K562 (cell line): ENCODE data around the gene C7orf57. TPM values are rescaled to one million over a fixed set of nuclear protein-coding genes. Genes with fewer than 3 reads are reported as not detected.

Experiments used
- ATAC-seq: fragments of 200-7000 bp; cut with Tn5 transposase; 3 replicates; pipeline ENCODE4 v1.9.1; 2020; ENCODE audit warnings: moderate library complexity
- BruUV-seq: library from RNA; stranded (reverse); fragments of 400-500 nt; replicated peaks from 2 replicates; lab custom pipeline; 2021; lab: Mats Ljungman, UMichigan
- CTCF ChIA-PET: fragments of 300-600 bp; formaldehyde crosslinking; extraction: SDS; loops from one replicate; lab custom pipeline; 2021; ENCODE audit warnings: low intra/inter-chr PET ratio; lab: Yijun Ruan, JAX
- POLR2A ChIA-PET: fragments of 300-600, 350-650 bp; sonication (Branson Sonifier 250); formaldehyde crosslinking; extraction: SDS; loops from one replicate; lab custom pipeline; 2021; ENCODE audit warnings: antibody characterized with exemption, inconsistent platforms; lab: Yijun Ruan, JAX
- DNase-seq, 4 experiments: peaks; one replicate each; pipeline versions ENCODE4 v3.0.0 to v3.0.0-alpha.2; 2011 to 2018; ENCODE audit warnings: low spot score in 3 of 4, mixed read lengths in 3 of 4; ENCODE audit errors: extremely low read depth in 1 of 4
- FAIRE-seq: peaks from 2 replicates; lab custom pipeline; 2011; peaks lifted over from hg19 to GRCh38; lab: Jason Lieb, UNC
- H2AFZ ChIP-seq: 2 replicates; pipeline ENCODE4 v1.6.0; 2011; ENCODE audit warnings: low read depth, low read length, control low read depth, inconsistent platforms
- H3K27ac ChIP-seq: fragments of 200-600 bp; 3 replicates; pipeline ENCODE4 v1.8.0; 2011; ENCODE audit warnings: low read depth, mild to moderate bottlenecking, control low read depth, inconsistent platforms, low read length, moderate library complexity, mixed read lengths; ENCODE audit errors: extremely low read depth
- H3K27me3 ChIP-seq, 2 experiments: fragments of 300-600 bp in 1 of 2; 2 replicates in 1 of 2; 3 replicates in 1 of 2; pipeline versions ENCODE4 v1.6.0 to v1.8.0; 2011; ENCODE audit warnings: inconsistent platforms in 2 of 2, low read length in 2 of 2, mild to moderate bottlenecking in 1 of 2, mixed read lengths in 1 of 2, moderate library complexity in 1 of 2; ENCODE audit not compliant: control insufficient read depth in 2 of 2, insufficient read depth in 2 of 2
- H3K36me3 ChIP-seq: fragments of 300-600 bp; 3 replicates; pipeline ENCODE4 v1.8.0; 2011; ENCODE audit warnings: mild to moderate bottlenecking, low read length, inconsistent platforms; ENCODE audit not compliant: control insufficient read depth, insufficient read depth
- H3K4me1 ChIP-seq, 2 experiments: fragments of 200-600 bp in 1 of 2; replicated peaks in 1 of 2; 2 replicates in 1 of 2; 3 replicates in 1 of 2; pipeline versions ENCODE4 v1.5.1 to v1.8.0; 2011; ENCODE audit warnings: inconsistent platforms in 2 of 2, low read length in 2 of 2, mild to moderate bottlenecking in 1 of 2, mixed read lengths in 1 of 2, moderate library complexity in 1 of 2; ENCODE audit not compliant: control insufficient read depth in 2 of 2, insufficient read depth in 2 of 2
- H3K4me2 ChIP-seq: 2 replicates; pipeline ENCODE4 v1.6.1; 2011; ENCODE audit warnings: low read length, control low read depth, inconsistent platforms, mixed read lengths; ENCODE audit not compliant: insufficient read depth
- H3K4me3 ChIP-seq: fragments of 200-600 bp; sonication (generic), shearing (Covaris generic); 2 replicates; pipeline ENCODE4 v1.5.1; 2016; ENCODE audit warnings: control low read depth, inconsistent platforms
- H3K79me2 ChIP-seq: fragments of 200-600 bp; 3 replicates; pipeline ENCODE4 v1.8.0; 2011; ENCODE audit warnings: low read length, inconsistent platforms; ENCODE audit not compliant: control insufficient read depth, insufficient read depth
- H3K9ac ChIP-seq, 2 experiments: 2 replicates each; pipeline versions ENCODE4 v1.6.0 to v1.6.1; 2011; ENCODE audit warnings: low read depth in 2 of 2, low read length in 2 of 2, control low read depth in 1 of 2, inconsistent platforms in 1 of 2, mild to moderate bottlenecking in 1 of 2, mixed read lengths in 1 of 2; ENCODE audit not compliant: insufficient read depth in 1 of 2
- H3K9me1 ChIP-seq: one replicate; pipeline ENCODE4 v1.6.0; 2011; ENCODE audit warnings: inconsistent platforms, mild to moderate bottlenecking, low read length, moderate library complexity; ENCODE audit not compliant: control insufficient read depth, insufficient read depth
- H3K9me3 ChIP-seq: replicated peaks from 2 replicates; pipeline ENCODE4 v1.5.1; 2011; ENCODE audit warnings: low read depth, low read length, inconsistent platforms; ENCODE audit not compliant: control insufficient read depth, insufficient read depth
- H4K20me1 ChIP-seq: replicated peaks from 2 replicates; pipeline ENCODE4 v1.6.1; 2011; ENCODE audit warnings: low read length, inconsistent platforms, mixed read lengths; ENCODE audit not compliant: control insufficient read depth, insufficient read depth
- HOMEZ ChIP-seq: fragments of 250-450 bp; sonication (Bioruptor Pico); IDR thresholded peaks from 2 replicates; pipeline ENCODE4 v1.4.0; 2020; ENCODE audit warnings: mild to moderate bottlenecking, moderate library complexity
- PPARD ChIP-seq: fragments of 250-450 bp; sonication (Bioruptor Pico); IDR thresholded peaks from 2 replicates; pipeline ENCODE4 v1.8.0; 2022; ENCODE audit warnings: inconsistent platforms, mild to moderate bottlenecking, moderate library complexity
- XRCC3 ChIP-seq: fragments of 450-650 bp; IDR thresholded peaks from 2 replicates; pipeline ENCODE4 v1.6.1; 2017; ENCODE audit warnings: mild to moderate bottlenecking, moderate library complexity
- ZC3H8 ChIP-seq: fragments of 450-650 bp; IDR thresholded peaks from 2 replicates; pipeline ENCODE4 v1.6.1; 2017
- ZNF124 ChIP-seq: sonication (generic); formaldehyde crosslinking; IDR thresholded peaks from 2 replicates; pipeline ENCODE4 v1.8.1; 2022; ENCODE audit warnings: missing genetic modification reagents
- ZNF239 ChIP-seq: fragments of 250-450 bp; sonication (Bioruptor Pico); IDR thresholded peaks from 2 replicates; pipeline ENCODE4 v1.4.0; 2020; ENCODE audit warnings: mild to moderate bottlenecking
- WGBS: fragments of 100-300 bp; shearing (Covaris generic); methylation state at CpG from one replicate; pipeline ENCODE4 v1.1.6; 2016; ENCODE audit warnings: low coverage, mixed read lengths; ENCODE audit not compliant: insufficient coverage; ENCODE audit errors: missing lambda C conversion rate; 5-methylcytosine and 5-hydroxymethylcytosine counted together
- in situ Hi-C: fragments of 300-500 bp; cut with MboI; formaldehyde crosslinking; loops from 4 replicates; pipeline ENCODE4 v1.15.0; 2018; ENCODE audit warnings: inconsistent platforms, mixed read lengths
- intact Hi-C: fragments of 100-400 bp; cut with micrococcal nuclease; formaldehyde crosslinking; loops from 2 replicates; pipeline ENCODE4 v1.14.2; 2022
- polyA plus RNA-seq, 8 experiments: library from polyadenylated mRNA; depleted of rRNA in 4 of 8; stranded (reverse) in 5 of 8; unstranded in 3 of 8; fragments of >200 nt; fragmentation: Nextera tagmentation in 2 of 8; fragmentation: Illumina TruSeq in 1 of 8; extraction: Ambion mirVana in 2 of 8; extraction: Trizol in 1 of 8; gene quantifications; 2 replicates each; pipeline versions ENCODE4 v1.2.1 to v1.2.3, GENCODE V29; 2011 to 2014; ENCODE audit warnings: inconsistent platforms in 1 of 8, missing spikeins in 1 of 8
- total RNA-seq, 7 experiments: library from RNA; depleted of rRNA in 6 of 7; stranded (reverse); fragments of >200 nt in 6 of 7; fragmentation: Illumina TruSeq in 2 of 7; extraction: Trizol in 2 of 7; gene quantifications; 2 replicates each; pipeline versions ENCODE4 v1.2.1 to v1.2.3, GENCODE V29; 2011 to 2021; ENCODE audit warnings: low replicate concordance in 1 of 7

The C7orf57 gene
- total and polyA plus RNA-seq, 9 of the 15 experiments (the other 6 are each of a cell fraction or from before 2014, with no cell fraction given) = not detected

- no peaks in the 10 kb centered on the region for H3K79me2 ChIP-seq
- H3K9ac ChIP-seq = no peak overlapping the region
- H3K9me3 ChIP-seq = no peaks in the 10 kb centered on the region
- H4K20me1 ChIP-seq = no peaks in the 10 kb centered on the region
- DNase-seq (no peak), ATAC-seq (no peak), FAIRE-seq (no peak)
- H3K9me1 ChIP-seq = no peaks in the 10 kb centered on the region
- ChIA-PET CTCF (no interaction called here), POLR2A (no interaction called here)
- no peak overlapping the region for H3K27ac ChIP-seq
- 0% methylated on average over 9 of the region's 9 CpGs for WGBS
- in situ Hi-C loops = no loop called here
- H3K27me3 ChIP-seq = peaks cover 28 to 65% of the 10 kb centered on the region in 2 experiments; a peak in 4 of 5 replicates
- intact Hi-C loops = no loop called here
- no peak for TF ChIP-seq ZNF124 (CRISPR knock-in tag)
- TF ChIP-seq HOMEZ = no peak
- TF ChIP-seq ZNF239 = no peak
- no peak for TF ChIP-seq ZC3H8
- H3K4me3 ChIP-seq = no peak overlapping the region
- BruUV-seq = no TSS peak
- H2AFZ ChIP-seq = no peak overlapping the region
- no peaks in the 10 kb centered on the region for H3K36me3 ChIP-seq
- H3K4me2 ChIP-seq = no peak overlapping the region
- no peaks in the 10 kb centered on the region; a peak in 1 of 5 replicates for H3K4me1 ChIP-seq
These were observed 9.9 kb downstream of the C7orf57 start for GRCh38 chr7:48045195-48045765.

GRCh38 chr7:48046458-48046857 lies 11.1 kb downstream of the C7orf57 start:
- Histone ChIP-seq H3K4me1 (no peaks in the 10 kb centered on the region; a peak in 1 of 5 replicates), H2AFZ (no peak overlapping the region), H3K27ac (no peak overlapping the region), H3K4me3 (no peak overlapping the region), H3K4me2 (no peak overlapping the region), H3K9me1 (no peaks in the 10 kb centered on the region), H3K27me3 (peaks cover 28 to 56% of the 10 kb centered on the region in 2 experiments; a peak in 4 of 5 replicates), H3K9me3 (no peaks in the 10 kb centered on the region), H4K20me1 (no peaks in the 10 kb centered on the region), H3K79me2 (no peaks in the 10 kb centered on the region), H3K36me3 (no peaks in the 10 kb centered on the region), H3K9ac (no peak overlapping the region)
- ChIA-PET CTCF (no interaction called here), POLR2A (no interaction called here)
- DNase-seq (no peak), FAIRE-seq (no peak), ATAC-seq (peak; percentile 34; the same call in 1 of the 3 replicates)
- BruUV-seq = no TSS peak
- WGBS = under 1% methylated on average over 13 of the region's 14 CpGs
- in situ Hi-C loops = no loop called here
- intact Hi-C loops = no loop called here
- TF ChIP-seq XRCC3 (no peak), PPARD (CRISPR knock-in tag) (no peak)
